ENCODE results near the gene ARHGAP24. TPM values are rescaled to one million over a fixed set of nuclear protein-coding genes. Genes with fewer than 3 reads are reported as not detected.

ARHGAP24 gene
- total RNA-seq, 2 experiments from 2014 or later, result not detected

DNA sequence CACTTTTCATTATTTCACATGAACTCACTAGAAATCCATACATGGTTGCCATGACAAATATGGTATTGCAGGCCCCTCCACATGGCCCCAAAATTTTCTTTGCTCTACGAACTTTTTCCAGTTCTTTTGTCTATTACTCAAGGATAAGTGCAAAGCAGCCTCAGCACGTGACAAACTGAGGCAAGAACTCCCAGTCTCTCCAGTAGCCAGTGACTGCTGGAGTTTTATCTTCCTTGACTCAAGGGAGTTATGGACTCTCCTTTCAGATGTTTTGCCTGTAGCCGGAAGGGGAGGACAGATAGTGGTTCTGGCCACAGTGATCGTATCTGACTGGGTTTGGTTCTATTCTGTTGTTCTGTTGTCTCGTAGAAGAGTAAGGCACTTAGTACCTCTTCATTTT lies 105.5 kb downstream of the ARHGAP24 start:
- Mint-ChIP-seq H3K4me1 (ENCODE audit: low read depth) (no peaks in the 10 kb centered on the region), H3K36me3 (no peaks in the 10 kb centered on the region), H3K27ac (no peak overlapping the region), H3K9me3 (no peaks in the 10 kb centered on the region), H3K27me3 (no peaks in the 10 kb centered on the region), H3K4me3 (no peak overlapping the region)
- ChIA-PET POLR2A (no interaction called here), CTCF (no interaction called here)
- intact Hi-C loops (cut with micrococcal nuclease), result no loop called here
- no peak for DNase-seq

DNA sequence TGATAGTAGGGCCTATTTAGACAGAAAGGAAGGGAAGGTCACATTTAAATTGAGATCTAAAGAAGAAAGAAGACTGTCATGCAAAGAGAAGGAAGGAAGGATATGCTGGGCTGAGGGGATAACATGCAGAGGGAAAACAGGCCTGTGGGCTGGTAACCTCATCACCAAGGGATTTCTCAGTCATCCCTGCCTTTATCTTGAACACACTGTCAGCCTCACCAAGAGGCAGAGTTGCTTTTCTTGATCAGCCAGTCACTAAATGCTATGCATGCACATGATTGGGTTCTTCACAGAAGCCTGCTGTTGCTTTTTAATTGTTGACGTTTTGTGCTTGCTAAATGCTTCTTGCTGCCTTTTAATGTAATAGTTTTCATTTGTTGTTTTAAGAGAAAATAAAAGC lies 113.0 kb downstream of the ARHGAP24 start:
- peaks cover 4% of the 10 kb centered on the region for H3K9me3 Mint-ChIP-seq
- H3K27me3 Mint-ChIP-seq, result no peaks in the 10 kb centered on the region
- H3K4me3 Mint-ChIP-seq, result no peak overlapping the region
- no peaks in the 10 kb centered on the region for H3K36me3 Mint-ChIP-seq
- CTCF ChIA-PET, result no interaction called here
- intact Hi-C loops (cut with micrococcal nuclease), result no loop called here
- POLR2A ChIA-PET, result no interaction called here
- no peak for DNase-seq
- no peaks in the 10 kb centered on the region for H3K4me1 Mint-ChIP-seq (ENCODE audit: low read depth)
- H3K27ac Mint-ChIP-seq, result no peak overlapping the region

DNA sequence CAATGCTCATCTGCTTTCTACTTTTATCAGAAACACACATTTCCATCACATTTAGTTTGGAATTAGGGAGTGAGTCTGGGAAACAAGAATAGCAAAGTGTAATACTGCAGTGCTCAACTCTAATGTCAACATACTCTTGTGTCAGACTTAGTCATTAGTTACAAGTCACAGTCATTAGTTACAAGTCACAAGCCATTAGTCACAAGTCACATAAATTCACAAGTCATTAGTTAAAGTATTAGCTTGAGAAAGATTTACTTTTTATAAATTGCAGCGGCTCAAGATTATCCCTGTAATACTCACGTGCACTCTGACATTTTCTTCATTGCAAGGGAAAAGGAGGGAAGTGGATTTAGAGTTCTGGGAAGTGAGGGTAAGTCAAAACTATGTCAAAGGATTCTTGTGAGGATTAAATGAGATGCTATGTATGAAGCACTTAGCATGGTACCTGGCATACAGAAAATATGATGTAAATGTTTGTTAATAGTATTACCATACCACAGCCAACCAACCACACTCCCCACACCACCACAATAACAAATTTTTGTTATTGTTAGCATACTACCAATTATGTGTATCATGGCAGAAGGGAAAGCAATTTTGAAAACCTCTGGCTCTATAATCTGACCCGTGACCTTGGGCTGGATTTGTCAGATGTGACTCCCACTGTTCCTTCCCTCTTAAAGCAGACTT lies 116.6 kb downstream of the ARHGAP24 start:
- no peak overlapping the region for H3K4me3 Mint-ChIP-seq
- intact Hi-C loops (cut with micrococcal nuclease), result no loop called here
- no peaks in the 10 kb centered on the region for H3K36me3 Mint-ChIP-seq
- no peak overlapping the region for H3K27ac Mint-ChIP-seq
- ChIA-PET POLR2A (no interaction called here), CTCF (no interaction called here)
- no peak for DNase-seq
- no peaks in the 10 kb centered on the region for H3K4me1 Mint-ChIP-seq (ENCODE audit: low read depth)
- peaks cover 4% of the 10 kb centered on the region for H3K9me3 Mint-ChIP-seq
- no peaks in the 10 kb centered on the region for H3K27me3 Mint-ChIP-seq

- no peak for DNase-seq
- no peak overlapping the region for H3K27ac Mint-ChIP-seq
- H3K36me3 Mint-ChIP-seq, result no peaks in the 10 kb centered on the region
- H3K9me3 Mint-ChIP-seq, result peaks cover 4% of the 10 kb centered on the region
- intact Hi-C loops (cut with micrococcal nuclease), result no loop called here
- ChIA-PET POLR2A (no interaction called here), CTCF (no interaction called here)
- no peaks in the 10 kb centered on the region for H3K4me1 Mint-ChIP-seq (ENCODE audit: low read depth)
- H3K27me3 Mint-ChIP-seq, result no peaks in the 10 kb centered on the region
- no peak overlapping the region for H3K4me3 Mint-ChIP-seq
These were observed 120.3 kb downstream of the ARHGAP24 start for GRCh38 chr4:85595098-85595775.

DNA sequence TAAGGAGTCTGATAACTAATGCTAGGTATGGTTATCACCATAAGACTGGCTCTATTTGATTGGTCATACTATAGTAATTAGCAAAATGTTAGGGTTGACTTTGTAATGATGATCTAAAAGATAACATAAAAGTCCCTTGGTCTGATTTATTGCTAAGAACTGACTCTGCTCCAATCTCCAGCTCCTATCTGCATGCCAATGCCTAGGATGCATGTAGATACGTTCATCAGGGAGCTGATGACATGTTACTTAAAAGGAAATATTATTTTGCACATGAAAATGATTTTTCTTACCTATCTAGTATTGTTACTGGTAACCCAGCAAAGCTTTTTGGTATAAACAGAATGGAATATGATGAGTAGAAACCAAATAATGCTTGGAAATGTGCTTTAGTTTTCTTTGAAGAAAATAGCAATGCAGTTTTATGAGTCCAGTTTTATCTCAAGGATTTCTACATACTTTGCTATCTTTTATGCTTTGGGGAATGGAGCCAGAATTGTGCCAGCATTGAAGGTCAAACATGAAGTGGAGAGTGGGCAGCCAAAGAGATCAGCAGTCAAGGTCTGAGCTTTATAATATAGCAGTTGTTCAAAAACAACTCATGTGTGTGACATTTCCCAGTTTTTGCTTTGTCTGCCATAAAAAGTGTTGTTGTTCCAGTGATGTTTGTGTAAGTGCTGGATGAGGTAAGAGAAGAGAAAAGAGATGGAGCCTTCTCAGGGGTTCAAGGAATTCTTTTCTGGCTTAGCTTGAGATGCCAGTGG lies 121.0 kb downstream of the ARHGAP24 start:
- POLR2A ChIA-PET, result no interaction called here
- no peaks in the 10 kb centered on the region for H3K4me1 Mint-ChIP-seq (ENCODE audit: low read depth)
- no peak for DNase-seq
- intact Hi-C loops (cut with micrococcal nuclease), result no loop called here
- H3K36me3 Mint-ChIP-seq, result no peaks in the 10 kb centered on the region
- peaks cover 4% of the 10 kb centered on the region for H3K9me3 Mint-ChIP-seq
- no peak overlapping the region for H3K4me3 Mint-ChIP-seq
- CTCF ChIA-PET, result no interaction called here
- H3K27ac Mint-ChIP-seq, result no peak overlapping the region
- H3K27me3 Mint-ChIP-seq, result no peaks in the 10 kb centered on the region

GRCh38 chr4:85598936-85599335 lies 124.0 kb downstream of the ARHGAP24 start:
- no peaks in the 10 kb centered on the region for H3K9me3 Mint-ChIP-seq
- no peaks in the 10 kb centered on the region for H3K4me1 Mint-ChIP-seq (ENCODE audit: low read depth)
- no peak for DNase-seq
- POLR2A ChIA-PET, result no interaction called here
- H3K27me3 Mint-ChIP-seq, result no peaks in the 10 kb centered on the region
- intact Hi-C loops (cut with micrococcal nuclease), result no loop called here
- no peak overlapping the region for H3K27ac Mint-ChIP-seq
- H3K4me3 Mint-ChIP-seq, result no peak overlapping the region
- CTCF ChIA-PET, result no interaction called here
- no peaks in the 10 kb centered on the region for H3K36me3 Mint-ChIP-seq

- Mint-ChIP-seq H3K36me3 (no peaks in the 10 kb centered on the region), H3K4me3 (no peak overlapping the region), H3K27me3 (no peaks in the 10 kb centered on the region), H3K27ac (no peak overlapping the region), H3K4me1 (ENCODE audit: low read depth) (no peaks in the 10 kb centered on the region), H3K9me3 (no peaks in the 10 kb centered on the region)
- ChIA-PET CTCF (no interaction called here), POLR2A (no interaction called here)
- intact Hi-C loops (cut with micrococcal nuclease), result no loop called here
- DNase-seq, result no peak
These were observed 125.6 kb downstream of the ARHGAP24 start for GRCh38 chr4:85600501-85600900.

GRCh38 chr4:85603437-85604336 lies 128.7 kb downstream of the ARHGAP24 start:
- ChIA-PET CTCF (no interaction called here), POLR2A (no interaction called here)
- Mint-ChIP-seq H3K4me1 (ENCODE audit: low read depth) (no peaks in the 10 kb centered on the region), H3K27me3 (no peaks in the 10 kb centered on the region), H3K9me3 (no peaks in the 10 kb centered on the region), H3K36me3 (no peaks in the 10 kb centered on the region), H3K27ac (no peak overlapping the region), H3K4me3 (no peak overlapping the region)
- no peak for DNase-seq
- intact Hi-C loops (cut with micrococcal nuclease), result no loop called here

DNA sequence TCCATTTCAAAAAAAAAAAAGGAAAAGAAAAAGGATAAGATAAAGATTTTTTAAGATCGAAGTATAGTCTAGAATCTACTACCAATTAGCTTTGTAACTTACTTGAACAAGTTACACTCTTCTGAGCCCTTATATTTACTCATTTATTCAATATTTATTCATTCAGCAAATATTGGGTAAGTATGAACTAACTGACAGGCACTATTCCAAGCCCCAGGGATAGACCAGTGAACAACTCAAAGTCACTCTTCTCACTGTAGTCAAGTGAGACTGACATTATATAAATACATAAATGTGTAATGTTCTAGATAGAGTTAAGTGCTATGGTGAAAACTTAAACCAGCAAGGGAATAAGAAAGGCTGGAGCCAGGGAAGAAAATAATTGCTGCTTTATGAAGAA lies 131.6 kb downstream of the ARHGAP24 start:
- ChIA-PET CTCF (interaction anchor here (0.7 kb wide), 1 partner anchor 1969 kb away, joined by 4 read pairs; no protein-coding TSS in a partner anchor), POLR2A (no interaction called here)
- H3K9me3 Mint-ChIP-seq, result no peaks in the 10 kb centered on the region
- no peaks in the 10 kb centered on the region for H3K27me3 Mint-ChIP-seq
- H3K4me3 Mint-ChIP-seq, result no peak overlapping the region
- no peaks in the 10 kb centered on the region for H3K36me3 Mint-ChIP-seq
- intact Hi-C loops (cut with micrococcal nuclease), result no loop called here
- no peak for DNase-seq
- no peaks in the 10 kb centered on the region for H3K4me1 Mint-ChIP-seq (ENCODE audit: low read depth)
- H3K27ac Mint-ChIP-seq, result no peak overlapping the region

DNA sequence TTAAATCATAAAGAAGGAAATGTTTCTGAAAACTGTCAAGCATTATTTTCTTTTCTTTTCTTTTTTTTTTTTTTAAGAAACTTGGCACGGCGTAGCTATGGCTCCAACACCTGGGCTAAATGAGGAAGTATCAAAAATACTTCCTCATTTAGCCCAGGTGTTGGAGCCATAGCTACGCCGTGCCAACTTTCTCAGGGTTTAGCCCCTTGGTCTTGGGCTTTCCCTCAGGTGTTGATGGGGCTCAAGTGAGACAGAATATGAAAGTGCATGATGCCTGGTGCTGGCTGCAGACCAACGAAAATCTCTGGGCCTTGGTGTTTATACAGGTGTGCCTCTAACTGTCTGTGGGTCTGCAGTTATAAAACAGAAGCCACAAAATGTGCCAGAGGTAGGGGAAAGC lies 132.7 kb downstream of the ARHGAP24 start:
- H3K36me3 Mint-ChIP-seq, result no peaks in the 10 kb centered on the region
- CTCF ChIA-PET, result no interaction called here
- POLR2A ChIA-PET, result interaction anchor here (0.7 kb wide), 1 partner anchor 384 kb away, joined by 3 read pairs; no protein-coding TSS in a partner anchor
- H3K4me1 Mint-ChIP-seq (ENCODE audit: low read depth), result no peaks in the 10 kb centered on the region
- no peak overlapping the region for H3K4me3 Mint-ChIP-seq
- H3K9me3 Mint-ChIP-seq, result no peaks in the 10 kb centered on the region
- no peak for DNase-seq
- intact Hi-C loops (cut with micrococcal nuclease), result no loop called here
- no peaks in the 10 kb centered on the region for H3K27me3 Mint-ChIP-seq
- no peak overlapping the region for H3K27ac Mint-ChIP-seq

DNA sequence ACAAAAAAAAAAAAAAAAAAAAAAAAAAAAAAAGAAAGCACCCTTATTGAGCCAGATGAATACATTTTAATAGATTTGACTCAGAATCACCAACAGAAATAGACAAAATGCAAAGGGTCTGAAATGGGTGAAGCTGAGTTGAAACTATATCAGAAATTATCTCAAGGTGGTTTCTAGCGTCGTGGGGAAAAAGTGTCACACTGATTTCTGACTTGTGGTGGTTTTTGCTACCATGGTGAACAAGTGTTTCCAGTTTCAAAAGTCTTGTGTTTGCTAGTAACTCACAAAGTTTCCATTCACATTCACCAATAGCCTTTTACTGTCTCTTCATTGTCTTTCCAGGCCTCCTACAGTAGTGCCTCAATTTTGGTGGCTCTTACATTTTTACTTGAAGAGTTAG lies 135.5 kb downstream of the ARHGAP24 start:
- no peaks in the 10 kb centered on the region for H3K36me3 Mint-ChIP-seq
- DNase-seq, result no peak
- H3K27ac Mint-ChIP-seq, result no peak overlapping the region
- no peaks in the 10 kb centered on the region for H3K27me3 Mint-ChIP-seq
- intact Hi-C loops (cut with micrococcal nuclease), result no loop called here
- POLR2A ChIA-PET, result no interaction called here
- no peak overlapping the region for H3K4me3 Mint-ChIP-seq
- CTCF ChIA-PET, result interaction anchor here (0.6 kb wide), 1 partner anchor 311 kb away, joined by 3 read pairs; no protein-coding TSS in a partner anchor
- H3K4me1 Mint-ChIP-seq (ENCODE audit: low read depth), result no peaks in the 10 kb centered on the region
- no peaks in the 10 kb centered on the region for H3K9me3 Mint-ChIP-seq

DNA sequence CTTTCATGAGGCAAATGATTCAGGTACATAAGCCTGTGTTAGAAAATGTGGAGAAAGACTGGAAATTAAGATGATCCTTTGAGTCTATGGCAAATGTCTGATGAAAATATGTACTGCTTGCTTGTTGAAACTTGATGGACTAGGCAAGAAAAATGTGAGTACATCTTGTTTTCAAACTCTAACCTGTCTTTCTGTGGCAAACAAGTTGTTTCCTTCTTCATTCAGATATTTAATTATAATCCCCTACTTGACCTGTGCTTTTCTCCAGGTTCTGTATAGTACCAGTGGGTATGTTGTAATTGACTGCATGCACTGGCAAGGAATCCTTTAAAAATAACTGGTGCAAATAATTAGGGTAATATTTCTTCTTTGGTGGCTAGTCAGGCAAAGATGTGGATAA lies 136.7 kb downstream of the ARHGAP24 start:
- H3K27me3 Mint-ChIP-seq, result no peaks in the 10 kb centered on the region

More for the DNA sequence above, 136.7 kb downstream of the ARHGAP24 start:
- DNase-seq, result no peak
- H3K9me3 Mint-ChIP-seq, result no peaks in the 10 kb centered on the region
- ChIA-PET CTCF (interaction anchor here (0.6 kb wide), 1 partner anchor 862 kb away, joined by 3 read pairs; no protein-coding TSS in a partner anchor), POLR2A (no interaction called here)
- H3K27ac Mint-ChIP-seq, result no peak overlapping the region
- intact Hi-C loops (cut with micrococcal nuclease), result no loop called here
- no peaks in the 10 kb centered on the region for H3K36me3 Mint-ChIP-seq
- H3K4me3 Mint-ChIP-seq, result no peak overlapping the region
- no peaks in the 10 kb centered on the region for H3K4me1 Mint-ChIP-seq (ENCODE audit: low read depth)
